ENCODE results near the gene SRGAP2B. TPM values are rescaled to one million over a fixed set of nuclear protein-coding genes. Genes with fewer than 3 reads are reported as not detected.
"Not testable (repeated sequence)": the region's sequence is repeated elsewhere in the genome, so short reads cannot be mapped to it uniquely, and the experiment has no call there.

The SRGAP2B gene
- total and polyA plus RNA-seq, 10 of the 15 experiments (the other 5 are each of a cell fraction or from before 2014, with no cell fraction given) = 1.2 to 8.9 (median 3.0) TPM

GRCh38 chr1:144946525-144947480 lies 148.3 kb downstream of the SRGAP2B start:
- H3K4me1 ChIP-seq (ENCODE audit: control insufficient read depth, insufficient read depth, low read length); RAD21 ChIA-PET (ENCODE audit: unreplicated experiment); CTCF ChIA-PET; H4K20me1 ChIP-seq (ENCODE audit: control insufficient read depth, insufficient read depth); H3K4me3 ChIP-seq; H3K27me3 ChIP-seq (replicated peaks in 1 of 2; ENCODE audit: control insufficient read depth in 2 of 2, insufficient read depth in 2 of 2, low read length in 1 of 2); H3K4me2 ChIP-seq (ENCODE audit: control insufficient read depth, insufficient read depth); H3K27ac ChIP-seq (ENCODE audit: control insufficient read depth, insufficient read depth); H3K79me2 ChIP-seq (ENCODE audit: control insufficient read depth, insufficient read depth, low read length); H3K36me3 ChIP-seq (ENCODE audit: control insufficient read depth in 2 of 2, insufficient read depth in 2 of 2, low read length in 1 of 2); FAIRE-seq; in situ Hi-C loops (cut with MboI); H3K9ac ChIP-seq (ENCODE audit: control insufficient read depth, insufficient read depth, low read length); intact Hi-C loops (cut with micrococcal nuclease; ENCODE audit: unreplicated experiment); BruUV-seq (replicated peaks); DNase-seq (ENCODE audit: low read depth, low spot score); ATAC-seq; SMC1A ChIA-PET (ENCODE audit: uncharacterized antibody, unreplicated experiment); H2AFZ ChIP-seq (ENCODE audit: control insufficient read depth, low read depth, low read length); H3K9me3 ChIP-seq (replicated peaks; ENCODE audit: control insufficient read depth, insufficient read depth, low read length); POLR2A ChIA-PET: not testable (repeated sequence)
- no CpG with 5 or more reads among the region's 8 CpGs for WGBS (ENCODE audit: insufficient coverage, insufficient replicate concordance, low lambda C conversion rate, missing lambda C conversion rate)

- POLR2A ChIA-PET; H2AFZ ChIP-seq (ENCODE audit: control insufficient read depth, low read depth, low read length); BruUV-seq (replicated peaks); H3K36me3 ChIP-seq (ENCODE audit: control insufficient read depth in 2 of 2, insufficient read depth in 2 of 2, low read length in 1 of 2); H3K4me2 ChIP-seq (ENCODE audit: control insufficient read depth, insufficient read depth); H3K9me3 ChIP-seq (replicated peaks; ENCODE audit: control insufficient read depth, insufficient read depth, low read length); H4K20me1 ChIP-seq (ENCODE audit: control insufficient read depth, insufficient read depth); SMC1A ChIA-PET (ENCODE audit: uncharacterized antibody, unreplicated experiment); DNase-seq (ENCODE audit: low read depth, low spot score); intact Hi-C loops (cut with micrococcal nuclease; ENCODE audit: unreplicated experiment); in situ Hi-C loops (cut with MboI); H3K27me3 ChIP-seq (replicated peaks in 1 of 2; ENCODE audit: control insufficient read depth in 2 of 2, insufficient read depth in 2 of 2, low read length in 1 of 2); H3K9ac ChIP-seq (ENCODE audit: control insufficient read depth, insufficient read depth, low read length); H3K27ac ChIP-seq (ENCODE audit: control insufficient read depth, insufficient read depth); CTCF ChIA-PET; FAIRE-seq; H3K4me3 ChIP-seq; RAD21 ChIA-PET (ENCODE audit: unreplicated experiment); H3K79me2 ChIP-seq (ENCODE audit: control insufficient read depth, insufficient read depth, low read length); H3K4me1 ChIP-seq (ENCODE audit: control insufficient read depth, insufficient read depth, low read length): not testable (repeated sequence)
- ATAC-seq = peak; percentile 73
- WGBS (ENCODE audit: insufficient coverage, insufficient replicate concordance, low lambda C conversion rate, missing lambda C conversion rate) = no CpG with 5 or more reads among the region's 1 CpG
Observed at GRCh38 chr1:144941710-144942109, 153.4 kb downstream of the SRGAP2B start.

- H3K4me1 ChIP-seq (ENCODE audit: control insufficient read depth, insufficient read depth, low read length); intact Hi-C loops (cut with micrococcal nuclease; ENCODE audit: unreplicated experiment); H4K20me1 ChIP-seq (ENCODE audit: control insufficient read depth, insufficient read depth); in situ Hi-C loops (cut with MboI); DNase-seq (ENCODE audit: low read depth, low spot score); H2AFZ ChIP-seq (ENCODE audit: control insufficient read depth, low read depth, low read length); H3K9me3 ChIP-seq (replicated peaks; ENCODE audit: control insufficient read depth, insufficient read depth, low read length); BruUV-seq (replicated peaks); H3K4me3 ChIP-seq; H3K4me2 ChIP-seq (ENCODE audit: control insufficient read depth, insufficient read depth); H3K27ac ChIP-seq (ENCODE audit: control insufficient read depth, insufficient read depth); H3K36me3 ChIP-seq (ENCODE audit: control insufficient read depth in 2 of 2, insufficient read depth in 2 of 2, low read length in 1 of 2); CTCF ChIA-PET; H3K9ac ChIP-seq (ENCODE audit: control insufficient read depth, insufficient read depth, low read length); H3K79me2 ChIP-seq (ENCODE audit: control insufficient read depth, insufficient read depth, low read length); H3K27me3 ChIP-seq (replicated peaks in 1 of 2; ENCODE audit: control insufficient read depth in 2 of 2, insufficient read depth in 2 of 2, low read length in 1 of 2); POLR2A ChIA-PET; RAD21 ChIA-PET (ENCODE audit: unreplicated experiment); SMC1A ChIA-PET (ENCODE audit: uncharacterized antibody, unreplicated experiment): not testable (repeated sequence)
- peak; percentile 84 for ATAC-seq
- WGBS (ENCODE audit: insufficient coverage, insufficient replicate concordance, low lambda C conversion rate, missing lambda C conversion rate) = no CpG with 5 or more reads among the region's 2 CpGs
- peak; percentile 56 for FAIRE-seq
Observed at GRCh38 chr1:144940054-144940453, 155.1 kb downstream of the SRGAP2B start.

- H2AFZ ChIP-seq (ENCODE audit: control insufficient read depth, low read depth, low read length); H3K27me3 ChIP-seq (replicated peaks in 1 of 2; ENCODE audit: control insufficient read depth in 2 of 2, insufficient read depth in 2 of 2, low read length in 1 of 2); H3K79me2 ChIP-seq (ENCODE audit: control insufficient read depth, insufficient read depth, low read length); intact Hi-C loops (cut with micrococcal nuclease; ENCODE audit: unreplicated experiment); H3K9me3 ChIP-seq (replicated peaks; ENCODE audit: control insufficient read depth, insufficient read depth, low read length); H3K9ac ChIP-seq (ENCODE audit: control insufficient read depth, insufficient read depth, low read length); CTCF ChIA-PET; H4K20me1 ChIP-seq (ENCODE audit: control insufficient read depth, insufficient read depth); DNase-seq (ENCODE audit: low read depth, low spot score); in situ Hi-C loops (cut with MboI); ATAC-seq; SMC1A ChIA-PET (ENCODE audit: uncharacterized antibody, unreplicated experiment); H3K4me3 ChIP-seq; FAIRE-seq; H3K36me3 ChIP-seq (ENCODE audit: control insufficient read depth in 2 of 2, insufficient read depth in 2 of 2, low read length in 1 of 2); BruUV-seq (replicated peaks); RAD21 ChIA-PET (ENCODE audit: unreplicated experiment); H3K4me1 ChIP-seq (ENCODE audit: control insufficient read depth, insufficient read depth, low read length); H3K27ac ChIP-seq (ENCODE audit: control insufficient read depth, insufficient read depth); POLR2A ChIA-PET; H3K4me2 ChIP-seq (ENCODE audit: control insufficient read depth, insufficient read depth): not testable (repeated sequence)
Observed at GRCh38 chr1:144938627-144939026, 156.5 kb downstream of the SRGAP2B start.

Measured in GM12878 (cell line).